Activated CD8-positive, alpha-beta T cell treated with anti-CD3 and anti-CD28 coated beads, Interleukin-2, amount 10 ng/mL, durations not matched to agents 7 days and 5 days (primary cell): ENCODE results near the gene VPS26B. TPM values are rescaled to one million over a fixed set of nuclear protein-coding genes. Genes with fewer than 3 reads are reported as not detected.
"Not testable (repeated sequence)": the region's sequence is repeated elsewhere in the genome, so short reads cannot be mapped to it uniquely, and the experiment has no call there.

Source experiments
- ATAC-seq: fragments of 150-1000 bp; cut with Tn5 transposase; one replicate; pipeline ENCODE4 v1.10.0; 2021; ENCODE audit warnings: moderate library complexity
- CTCF ChIA-PET: fragments of 350-600 bp; sonication (Branson Sonifier 250); formaldehyde crosslinking; loops from one replicate; lab custom pipeline; 2021; ENCODE audit warnings: antibody characterized with exemption; lab: Charles Lee
- POLR2A ChIA-PET: fragments of 350-600 bp; sonication (Branson Sonifier 250); formaldehyde crosslinking; loops from one replicate; lab custom pipeline; 2021; ENCODE audit warnings: antibody characterized with exemption; lab: Charles Lee
- DNase-seq: peaks from one replicate; pipeline ENCODE4 v3.0.0-alpha.2; 2020
- H3K27ac Mint-ChIP-seq: one replicate; pipeline ENCODE4 v1.8.0; 2021; ENCODE audit warnings: mild to moderate bottlenecking, mixed read lengths
- H3K27me3 Mint-ChIP-seq: one replicate; pipeline ENCODE4 v1.8.0; 2021; ENCODE audit warnings: low read depth, mixed read lengths
- H3K36me3 Mint-ChIP-seq: one replicate; pipeline ENCODE4 v1.8.0; 2021; ENCODE audit warnings: low read depth, mixed read lengths
- H3K4me1 Mint-ChIP-seq: one replicate; pipeline ENCODE4 v1.8.0; 2021; ENCODE audit warnings: low read depth, mixed read lengths
- H3K4me3 Mint-ChIP-seq: one replicate; pipeline ENCODE4 v1.8.0; 2021; ENCODE audit warnings: mild to moderate bottlenecking, mixed read lengths
- H3K9me3 Mint-ChIP-seq: one replicate; pipeline ENCODE4 v1.8.0; 2022; ENCODE audit warnings: mixed read lengths; ENCODE audit not compliant: insufficient read depth
- total RNA-seq, 2 experiments: library from RNA; stranded (reverse); gene quantifications; one replicate each; pipeline ENCODE4 v1.2.3, GENCODE V29; 2021

VPS26B gene
- total RNA-seq, 2 experiments from 2014 or later, result 55.1 TPM

- peaks cover 8% of the 10 kb centered on the region for H3K9me3 Mint-ChIP-seq
- DNase-seq, result no peak
- ChIA-PET POLR2A (no interaction called here), CTCF (interaction anchor here (0.9 kb wide), 1 partner anchor 18 kb away, joined by 3 read pairs; no protein-coding TSS in a partner anchor)
- H3K27me3 Mint-ChIP-seq, result peaks cover 5% of the 10 kb centered on the region
- peaks cover 6% of the 10 kb centered on the region for H3K4me1 Mint-ChIP-seq
- no peak overlapping the region for H3K27ac Mint-ChIP-seq
- no peak for ATAC-seq
- H3K36me3 Mint-ChIP-seq, result peaks cover 6% of the 10 kb centered on the region
- H3K4me3 Mint-ChIP-seq, result no peak overlapping the region
Observed at GRCh38 chr11:134282121-134283045, 57.9 kb downstream of the VPS26B start.

- no peak overlapping the region for H3K4me3 Mint-ChIP-seq
- ATAC-seq (no peak), DNase-seq (no peak)
- ChIA-PET POLR2A (no interaction called here), CTCF (no interaction called here)
- peaks cover 3% of the 10 kb centered on the region for H3K4me1 Mint-ChIP-seq
- H3K27ac Mint-ChIP-seq, result no peak overlapping the region
- peaks cover 1% of the 10 kb centered on the region for H3K36me3 Mint-ChIP-seq
- H3K9me3 Mint-ChIP-seq, result peaks cover 1% of the 10 kb centered on the region
- H3K27me3 Mint-ChIP-seq, result peaks cover 2% of the 10 kb centered on the region
Observed at GRCh38 chr11:134283461-134284230, 59.2 kb downstream of the VPS26B start.

- H3K4me1 Mint-ChIP-seq, POLR2A ChIA-PET, H3K9me3 Mint-ChIP-seq, CTCF ChIA-PET, H3K27me3 Mint-ChIP-seq, ATAC-seq, H3K4me3 Mint-ChIP-seq, H3K27ac Mint-ChIP-seq, H3K36me3 Mint-ChIP-seq, DNase-seq: not testable (repeated sequence)
Observed at GRCh38 chr11:134284349-134284748, 59.9 kb downstream of the VPS26B start.

GRCh38 chr11:134287561-134287960 is 63.1 kb downstream of the VPS26B start:
- Mint-ChIP-seq H3K4me1 (no peaks in the 10 kb centered on the region), H3K36me3 (no peaks in the 10 kb centered on the region), H3K27me3 (no peaks in the 10 kb centered on the region), H3K9me3 (no peaks in the 10 kb centered on the region), H3K27ac (no peak overlapping the region), H3K4me3 (no peak overlapping the region)
- ChIA-PET CTCF (interaction anchor here (1.2 kb wide), 1 partner anchor 8 kb away, joined by 3 read pairs; no protein-coding TSS in a partner anchor), POLR2A (interaction anchor here (0.7 kb wide), 1 partner anchor 14 kb away, joined by 3 read pairs; no protein-coding TSS in a partner anchor)
- no peak for DNase-seq
- ATAC-seq, result no peak

- H3K4me1 Mint-ChIP-seq, result no peaks in the 10 kb centered on the region
- ATAC-seq, result no peak
- ChIA-PET CTCF (no interaction called here), POLR2A (no interaction called here)
- no peaks in the 10 kb centered on the region for H3K27me3 Mint-ChIP-seq
- H3K9me3 Mint-ChIP-seq, result no peaks in the 10 kb centered on the region
- H3K27ac Mint-ChIP-seq, result no peak overlapping the region
- no peak for DNase-seq
- H3K36me3 Mint-ChIP-seq, result no peaks in the 10 kb centered on the region
- H3K4me3 Mint-ChIP-seq, result no peak overlapping the region
Observed at GRCh38 chr11:134288486-134288885, 64.0 kb downstream of the VPS26B start.

GRCh38 chr11:134289167-134289566 is 64.7 kb downstream of the VPS26B start:
- no peaks in the 10 kb centered on the region for H3K9me3 Mint-ChIP-seq
- DNase-seq, result no peak
- no peaks in the 10 kb centered on the region for H3K4me1 Mint-ChIP-seq
- POLR2A ChIA-PET, result no interaction called here
- H3K36me3 Mint-ChIP-seq, result no peaks in the 10 kb centered on the region
- no peak overlapping the region for H3K27ac Mint-ChIP-seq
- H3K4me3 Mint-ChIP-seq, result no peak overlapping the region
- CTCF ChIA-PET, result no interaction called here
- no peaks in the 10 kb centered on the region for H3K27me3 Mint-ChIP-seq
- no peak for ATAC-seq

GRCh38 chr11:134289789-134290188 is 65.3 kb downstream of the VPS26B start:
- H3K9me3 Mint-ChIP-seq, result no peaks in the 10 kb centered on the region
- H3K27me3 Mint-ChIP-seq, result no peaks in the 10 kb centered on the region
- no peak overlapping the region for H3K4me3 Mint-ChIP-seq
- POLR2A ChIA-PET, result no interaction called here
- no peaks in the 10 kb centered on the region for H3K36me3 Mint-ChIP-seq
- ATAC-seq (no peak), DNase-seq (no peak)
- no peaks in the 10 kb centered on the region for H3K4me1 Mint-ChIP-seq
- H3K27ac Mint-ChIP-seq, result no peak overlapping the region
- CTCF ChIA-PET, result no interaction called here

GRCh38 chr11:134290646-134291045 is 66.2 kb downstream of the VPS26B start:
- no peak for ATAC-seq
- DNase-seq, result no peak
- H3K9me3 Mint-ChIP-seq, result no peaks in the 10 kb centered on the region
- no peaks in the 10 kb centered on the region for H3K4me1 Mint-ChIP-seq
- H3K36me3 Mint-ChIP-seq, result no peaks in the 10 kb centered on the region
- H3K27ac Mint-ChIP-seq, result no peak overlapping the region
- H3K4me3 Mint-ChIP-seq, result no peak overlapping the region
- ChIA-PET POLR2A (no interaction called here), CTCF (no interaction called here)
- no peaks in the 10 kb centered on the region for H3K27me3 Mint-ChIP-seq

- ATAC-seq (no peak), DNase-seq (no peak)
- ChIA-PET POLR2A (no interaction called here), CTCF (no interaction called here)
- Mint-ChIP-seq H3K36me3 (peaks cover 2% of the 10 kb centered on the region), H3K27ac (no peak overlapping the region), H3K4me1 (no peaks in the 10 kb centered on the region), H3K27me3 (no peaks in the 10 kb centered on the region), H3K9me3 (no peaks in the 10 kb centered on the region), H3K4me3 (no peak overlapping the region)
Observed at GRCh38 chr11:134291196-134291595, 66.7 kb downstream of the VPS26B start.

GRCh38 chr11:134292661-134293060 is 68.2 kb downstream of the VPS26B start:
- ChIA-PET CTCF (no interaction called here), POLR2A (no interaction called here)
- no peak for ATAC-seq
- Mint-ChIP-seq H3K4me3 (no peak overlapping the region), H3K27ac (no peak overlapping the region), H3K9me3 (no peaks in the 10 kb centered on the region), H3K36me3 (peaks cover 2% of the 10 kb centered on the region), H3K4me1 (no peaks in the 10 kb centered on the region), H3K27me3 (no peaks in the 10 kb centered on the region)
- DNase-seq, result no peak

GRCh38 chr11:134293119-134294113 is 68.9 kb downstream of the VPS26B start:
- H3K27me3 Mint-ChIP-seq, result no peaks in the 10 kb centered on the region
- no peak for ATAC-seq
- no peak overlapping the region for H3K27ac Mint-ChIP-seq
- H3K4me1 Mint-ChIP-seq, result no peaks in the 10 kb centered on the region
- DNase-seq, result no peak
- H3K4me3 Mint-ChIP-seq, result no peak overlapping the region
- peaks cover 2% of the 10 kb centered on the region for H3K36me3 Mint-ChIP-seq
- POLR2A ChIA-PET, result interaction anchor here (0.6 kb wide), 2 partner anchors 15 to 17 kb away, joined by 3 to 6 read pairs; no protein-coding TSS in a partner anchor
- H3K9me3 Mint-ChIP-seq, result no peaks in the 10 kb centered on the region
- CTCF ChIA-PET, result no interaction called here
